HG03108 (cell line): ENCODE data around the gene C10orf90.

Source experiments
- ATAC-seq: cut with Tn5 transposase; IDR thresholded peaks from one replicate; pipeline ENCODE4 v1.9.1; 2021; ENCODE audit warnings: moderate library complexity; ENCODE audit not compliant: unreplicated experiment

The C10orf90 gene

DNA sequence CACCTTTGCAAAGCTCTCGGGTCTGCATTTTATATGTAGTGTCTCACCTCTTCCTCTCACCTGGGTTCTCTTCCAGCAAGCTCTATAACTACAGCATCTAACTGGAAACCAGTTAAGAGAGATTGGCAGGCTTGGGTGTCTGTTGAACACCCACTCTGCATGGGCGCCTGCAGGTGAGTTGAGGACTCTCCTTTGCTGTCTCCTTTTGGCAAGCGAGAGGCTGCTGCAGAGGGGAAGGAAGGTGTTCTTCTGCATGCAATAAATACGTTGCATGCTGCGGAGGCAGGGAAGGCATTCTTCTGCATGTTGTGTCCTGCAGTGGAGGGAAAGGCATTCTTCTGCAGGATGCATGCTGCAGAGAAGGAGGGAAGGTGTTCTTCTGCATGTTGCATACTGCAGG is 200.8 kb downstream of the C10orf90 start:
- no peak for ATAC-seq

DNA sequence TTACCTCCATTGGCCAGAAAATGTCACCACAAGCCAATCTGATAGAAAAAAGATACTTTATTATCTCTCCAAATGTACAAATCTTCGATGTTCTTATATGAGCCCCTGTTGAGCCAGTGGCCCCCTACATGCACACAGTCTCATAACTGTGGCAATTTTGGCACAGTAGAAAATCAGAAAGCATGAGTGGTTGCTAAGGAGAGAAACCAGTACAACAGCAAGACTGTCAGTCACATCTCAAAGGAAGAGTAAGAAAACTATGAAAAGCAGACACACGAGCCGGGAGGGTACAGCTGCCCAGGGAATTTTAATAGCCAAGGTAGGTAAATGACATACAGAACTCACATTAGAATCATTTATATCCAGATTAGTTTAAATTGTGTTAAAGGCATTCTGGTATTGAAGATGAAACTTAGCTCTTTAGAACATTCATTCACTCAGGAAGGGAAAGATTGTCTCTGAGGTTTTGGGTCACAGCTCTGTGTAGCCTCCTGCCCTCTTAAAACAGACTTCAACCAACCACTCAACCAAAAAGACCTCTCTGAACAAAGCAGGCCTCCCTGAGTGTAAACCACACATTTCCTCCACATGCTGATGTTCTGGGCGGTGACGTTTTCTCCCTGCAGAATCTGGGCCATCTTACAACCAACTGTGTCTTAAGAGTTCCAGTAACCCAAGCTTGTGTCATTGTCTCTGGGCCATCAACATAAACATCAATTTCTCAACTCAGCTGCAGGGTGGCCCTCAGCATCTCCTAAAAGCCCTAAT is 201.4 kb downstream of the C10orf90 start:
- no peak for ATAC-seq

DNA sequence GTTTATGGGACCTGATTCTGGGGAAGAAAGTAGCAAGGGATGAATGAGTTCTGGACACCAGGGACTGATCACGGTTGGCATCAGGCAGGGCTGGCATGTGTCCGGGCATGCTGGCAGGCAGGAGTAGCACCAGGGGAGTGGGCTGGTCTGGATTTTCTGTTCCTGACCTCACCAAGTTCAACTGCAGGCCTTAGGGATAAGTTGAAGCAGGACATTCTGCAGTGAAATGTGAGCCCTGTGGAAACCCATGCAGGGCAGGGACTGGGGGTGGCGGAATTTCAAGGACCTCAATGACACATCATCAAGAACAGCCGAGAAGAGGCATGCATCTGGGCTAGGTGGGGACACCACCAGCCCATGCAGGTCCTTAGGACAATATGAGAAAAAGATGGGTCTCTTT is 202.0 kb downstream of the C10orf90 start:
- ATAC-seq: no peak

DNA sequence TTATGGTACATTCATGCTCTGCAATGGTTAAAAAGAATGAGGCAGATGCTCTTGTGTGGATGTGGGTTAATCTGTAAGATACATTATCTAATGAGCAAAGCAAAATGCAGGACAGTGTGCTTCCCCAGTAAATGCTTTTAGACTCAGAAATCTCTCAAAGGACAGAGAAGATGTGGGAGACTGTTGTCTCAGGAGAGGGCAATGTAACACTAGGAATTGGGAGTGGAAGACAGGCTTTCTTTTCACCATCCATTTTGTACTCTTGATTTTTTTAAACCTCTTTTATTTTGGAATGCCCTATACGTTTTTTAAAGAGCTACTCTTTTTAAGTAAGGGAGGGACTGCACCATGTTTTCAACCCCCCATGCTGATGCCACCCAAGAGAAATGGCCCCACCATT is 204.7 kb downstream of the C10orf90 start:
- ATAC-seq: no peak

DNA sequence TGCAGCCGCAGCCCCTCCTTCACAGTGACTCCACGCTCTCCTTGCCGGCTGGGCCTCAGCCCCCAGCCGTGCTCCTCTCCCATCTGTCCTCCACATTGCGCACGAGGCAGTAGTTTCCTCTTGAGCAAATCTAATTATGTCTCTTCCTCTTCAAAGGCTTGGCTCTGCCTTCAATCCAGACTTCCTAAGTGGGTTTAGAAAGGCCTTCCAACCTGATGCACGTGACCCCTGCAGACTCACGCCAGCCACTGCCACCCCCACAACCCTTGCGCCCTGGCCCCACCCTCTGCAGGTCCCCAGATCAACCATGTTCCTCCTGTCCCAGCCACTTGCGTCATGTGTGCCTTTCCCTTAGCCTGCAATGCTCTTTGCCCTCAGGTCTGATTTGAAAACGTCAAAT is 207.2 kb downstream of the C10orf90 start:
- ATAC-seq: no peak

DNA sequence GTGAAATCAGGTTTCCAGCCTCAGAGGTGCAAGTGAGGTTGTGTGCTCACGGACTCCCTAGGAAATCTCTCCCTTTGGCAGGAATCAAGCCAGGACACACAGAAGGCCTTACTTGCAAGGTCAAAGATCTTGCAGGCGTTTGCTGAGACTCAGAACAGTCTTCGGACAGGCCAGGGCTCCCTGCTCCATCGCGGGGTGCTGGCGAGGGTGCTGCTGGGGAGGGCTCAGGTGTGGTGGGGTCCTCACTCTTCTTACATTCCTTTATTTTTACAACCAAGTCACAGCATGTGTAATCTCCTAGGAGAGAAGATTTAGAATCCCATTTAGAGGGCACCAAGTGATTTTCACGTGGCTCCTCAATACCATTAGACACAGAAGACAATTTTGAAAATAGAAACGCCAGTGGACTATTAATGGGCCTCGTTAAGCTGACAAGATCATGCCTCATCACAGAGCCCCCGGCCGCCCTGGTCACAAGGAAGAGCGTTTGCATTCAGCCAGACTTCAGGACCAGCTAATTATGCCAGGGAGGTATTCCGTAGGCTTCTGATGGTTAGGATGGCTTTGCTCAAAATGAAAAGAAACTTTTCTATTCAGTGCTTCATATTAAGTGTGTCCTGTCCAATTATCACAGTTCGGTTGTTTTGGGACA is 209.1 kb downstream of the C10orf90 start:
- ATAC-seq: no peak

DNA sequence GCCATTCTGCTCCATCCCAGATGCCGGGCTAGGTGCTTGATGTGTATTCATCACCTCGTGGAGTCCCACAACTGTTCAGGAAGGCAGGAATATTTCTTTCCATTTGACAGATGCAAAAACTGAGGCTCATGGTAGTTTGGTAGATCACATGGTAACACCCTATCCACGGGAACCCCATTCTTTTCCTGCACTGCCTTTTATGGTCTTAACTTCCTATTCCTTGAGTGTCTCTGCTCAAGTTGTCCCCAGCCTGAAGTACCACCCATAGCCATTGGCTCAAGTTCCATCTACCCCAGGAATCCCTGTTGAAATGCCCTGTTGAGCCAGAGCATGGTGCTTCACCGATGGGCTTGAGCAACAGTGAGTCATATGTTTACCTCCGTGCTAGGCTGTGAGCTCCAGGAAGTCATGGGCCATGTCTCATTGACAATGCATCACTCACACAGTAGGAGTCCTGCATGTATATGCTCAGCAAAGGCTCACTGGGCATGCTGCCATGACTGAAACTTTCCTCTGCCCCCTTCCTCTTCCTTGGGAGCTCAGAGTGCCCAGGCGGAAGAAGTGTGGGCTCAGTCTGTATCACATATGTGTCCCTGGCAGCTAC is 210.5 kb downstream of the C10orf90 start:
- no peak for ATAC-seq

DNA sequence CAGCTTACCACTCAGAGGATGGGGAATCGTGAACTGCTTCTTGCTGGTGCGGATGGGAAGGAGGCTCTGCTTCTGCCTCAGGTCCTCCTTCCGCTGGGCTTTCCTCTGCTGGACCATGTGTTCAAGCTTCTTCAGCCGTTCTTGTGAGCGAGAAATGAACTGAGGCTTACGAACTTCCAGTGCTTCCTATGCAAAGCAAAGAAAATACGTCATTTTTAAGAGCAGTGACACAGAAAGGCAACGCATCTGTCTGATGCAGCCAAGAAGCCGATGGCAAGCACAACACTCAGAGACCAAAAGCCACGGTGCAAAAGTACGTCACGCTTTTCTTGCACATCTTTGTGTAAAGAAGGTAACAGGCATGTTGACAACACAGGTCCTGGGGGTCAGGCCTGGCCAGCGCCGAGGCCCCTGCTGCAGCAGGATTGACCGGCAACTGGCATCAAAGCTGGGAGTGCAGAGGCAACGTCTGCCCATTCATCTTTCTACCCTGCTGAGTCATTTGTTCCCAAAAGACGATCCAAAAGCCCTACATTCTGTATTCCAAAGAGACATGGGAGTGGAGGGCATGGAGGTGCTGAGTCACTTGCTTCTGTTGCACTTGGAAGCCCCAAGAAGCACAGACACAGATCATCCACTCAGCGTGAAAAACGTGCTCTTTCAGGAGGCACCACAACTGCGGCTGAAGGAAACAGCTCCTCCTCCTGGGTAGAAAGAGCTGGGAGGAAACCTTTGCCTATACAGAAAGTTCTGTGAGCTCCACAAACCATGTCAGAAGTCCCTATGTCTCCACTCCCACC is 211.3 kb downstream of the C10orf90 start:
- no peak for ATAC-seq

DNA sequence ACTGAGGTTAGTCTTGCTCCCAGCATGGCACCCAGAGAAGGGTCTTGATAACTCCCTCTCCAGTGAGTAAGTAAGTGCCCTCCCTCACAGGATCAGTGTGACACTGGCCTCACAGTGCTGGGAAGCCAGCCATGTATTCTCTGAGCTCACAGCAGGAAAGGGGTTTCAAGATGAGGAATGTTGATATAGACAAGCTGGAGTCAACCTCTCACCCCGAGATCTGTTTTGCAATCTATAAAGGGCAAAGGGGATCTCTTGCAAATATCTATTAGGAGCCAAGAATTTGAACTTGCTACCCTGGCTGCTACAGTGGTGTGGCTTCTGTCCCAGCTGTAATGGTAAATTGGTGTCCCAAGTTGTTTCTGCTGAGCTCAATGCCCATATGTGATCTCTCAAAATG is 212.0 kb downstream of the C10orf90 start:
- ATAC-seq: no peak

DNA sequence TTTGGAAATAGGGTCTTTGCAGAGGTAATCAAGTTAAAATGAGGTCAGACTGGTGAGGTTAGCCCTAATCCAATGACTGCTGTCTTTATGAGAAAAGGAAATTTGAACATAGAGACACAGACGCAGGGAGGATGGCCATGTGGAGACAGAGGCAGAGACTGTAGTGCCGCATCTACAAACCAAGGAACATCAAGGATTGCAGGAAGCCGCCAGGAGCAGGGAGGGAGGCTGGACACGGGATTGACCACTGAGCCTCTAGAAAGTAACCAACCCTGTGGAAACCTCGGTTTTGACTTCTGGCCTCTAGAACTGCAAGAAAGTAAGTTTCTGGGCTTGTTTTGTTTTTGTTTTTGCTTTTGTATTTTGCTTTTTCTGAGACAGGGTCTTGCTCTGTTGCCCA is 213.9 kb downstream of the C10orf90 start:
- ATAC-seq: no peak

DNA sequence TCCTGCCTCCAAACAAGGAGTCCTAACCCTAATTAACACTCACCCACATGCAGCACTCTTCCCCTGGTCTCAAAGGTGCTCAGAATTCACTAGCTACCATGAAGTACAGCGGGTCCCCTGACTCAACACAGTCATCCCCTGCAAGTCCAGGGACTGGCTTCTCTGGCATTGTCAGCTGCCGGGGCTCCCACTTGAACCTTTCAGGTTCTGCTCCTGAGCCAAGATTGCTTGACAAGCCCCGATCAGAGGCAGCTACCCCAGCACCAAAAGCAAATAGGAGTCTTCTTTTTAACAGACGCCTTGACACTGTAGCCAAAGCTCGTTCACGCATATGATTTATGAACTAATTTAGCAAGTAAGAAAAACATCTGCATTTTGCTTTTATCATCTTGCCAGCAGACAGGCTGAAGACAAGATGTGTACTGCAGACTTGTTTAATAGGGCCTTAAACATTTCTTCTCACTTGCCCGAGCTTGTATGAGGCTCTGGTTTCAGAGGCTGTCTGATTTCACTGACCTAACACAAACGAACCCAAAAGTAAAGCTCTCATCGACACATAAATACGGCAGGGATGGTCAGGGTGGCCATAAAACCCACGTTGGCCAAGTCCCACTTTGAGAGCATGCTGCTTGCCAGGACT is 214.6 kb downstream of the C10orf90 start:
- ATAC-seq: no peak

DNA sequence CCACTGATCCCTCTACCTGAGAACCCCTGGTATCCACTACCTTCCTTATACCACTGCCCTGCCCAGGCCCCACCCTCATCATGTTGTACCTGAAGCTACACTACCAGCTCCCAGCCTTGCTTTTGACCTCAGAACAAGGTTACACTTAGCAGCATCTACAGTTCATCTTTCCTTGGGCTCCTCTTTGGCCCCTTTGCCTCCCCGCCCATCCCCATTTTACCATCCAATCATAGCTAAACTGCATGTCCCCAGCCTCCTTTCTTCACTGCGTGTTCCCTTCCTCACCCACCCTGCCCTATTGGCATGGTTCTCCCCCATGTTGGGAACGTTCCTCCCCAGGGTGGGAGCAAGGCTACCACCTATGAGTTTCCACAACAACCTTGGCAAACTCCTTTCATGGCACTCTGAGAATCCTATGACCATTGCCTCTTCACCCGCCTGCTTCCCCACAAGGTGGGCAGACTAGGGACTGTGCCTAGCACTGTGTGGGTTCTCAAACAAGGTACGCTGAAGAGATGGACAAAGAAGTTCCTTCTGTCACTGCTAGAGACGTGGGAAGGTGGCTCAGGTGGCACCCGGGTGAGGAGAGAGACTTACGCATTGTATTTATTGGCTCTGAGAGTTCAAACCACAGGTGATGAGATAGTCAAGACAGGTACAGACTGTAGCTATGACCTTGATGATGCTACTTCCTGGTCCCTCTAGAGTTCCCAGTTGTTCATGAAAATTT is 215.3 kb downstream of the C10orf90 start:
- ATAC-seq: no peak

DNA sequence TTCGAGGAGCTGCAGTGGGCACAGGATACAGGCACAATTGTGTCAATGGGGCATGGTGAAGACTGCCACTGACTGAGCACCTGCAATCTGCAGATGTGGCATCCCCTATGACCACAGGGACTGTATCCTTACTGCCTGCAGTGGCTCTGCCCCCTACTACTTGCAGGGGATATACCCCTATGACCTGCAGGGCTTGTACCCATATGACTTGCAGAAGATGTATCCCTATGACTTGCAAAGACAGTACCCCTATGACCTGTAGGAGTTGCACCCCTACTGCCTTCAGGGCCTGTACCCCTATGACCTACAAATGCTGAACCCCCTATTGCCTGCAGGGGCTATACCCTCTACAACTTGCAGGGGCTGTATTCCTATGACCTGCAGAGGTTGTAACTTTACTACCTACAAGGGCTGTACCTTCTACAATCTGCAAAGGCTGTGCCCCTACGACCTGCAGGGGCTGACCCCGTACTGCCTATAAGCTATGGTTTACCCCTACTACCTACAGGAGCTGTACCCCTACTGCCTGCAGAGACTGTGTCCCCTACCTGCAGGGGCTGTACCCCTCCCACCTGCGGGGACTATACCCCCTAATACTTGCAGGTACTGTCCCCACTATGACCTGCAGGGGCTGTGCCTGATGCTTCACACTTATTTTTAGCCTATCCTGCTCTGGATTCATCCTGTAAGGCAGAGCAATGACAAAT is 216.3 kb downstream of the C10orf90 start:
- no peak for ATAC-seq

DNA sequence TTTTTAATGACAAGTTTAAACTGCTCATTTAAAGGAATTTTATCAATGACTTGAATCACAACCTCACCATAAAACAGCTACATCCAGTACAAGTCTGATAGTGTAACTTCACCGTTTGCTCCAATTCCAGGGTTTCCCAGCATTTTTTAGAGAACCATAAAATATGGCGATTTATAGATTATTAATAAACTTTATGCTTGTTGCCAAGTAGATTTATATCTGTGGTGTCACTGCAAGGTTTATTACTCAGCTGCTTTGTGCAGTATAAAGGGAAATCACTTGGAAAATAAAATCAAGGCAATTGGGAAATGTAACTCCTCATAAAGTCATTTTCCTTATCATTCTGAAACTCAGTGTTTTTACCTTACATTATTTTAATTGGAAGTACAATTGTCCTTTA is 218.2 kb downstream of the C10orf90 start:
- no peak for ATAC-seq

DNA sequence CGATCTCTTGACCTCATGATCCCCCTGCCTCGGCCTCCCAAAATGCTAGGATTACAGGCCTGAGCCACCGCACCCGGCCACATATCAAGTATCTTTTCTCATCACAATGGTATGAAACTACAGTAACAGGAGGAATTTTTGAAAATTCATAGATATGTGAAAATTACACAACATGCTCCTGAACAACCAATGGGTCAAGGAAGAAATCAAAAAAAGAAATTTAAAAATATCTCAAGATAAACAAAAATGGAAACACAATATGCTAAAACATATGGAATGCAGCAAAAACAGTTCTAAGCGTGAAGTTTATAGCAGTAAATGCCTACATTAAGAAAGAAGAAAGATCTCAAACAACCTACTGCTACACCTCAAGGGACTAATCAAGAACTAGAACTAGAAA is 222.4 kb downstream of the C10orf90 start:
- ATAC-seq: no peak

DNA sequence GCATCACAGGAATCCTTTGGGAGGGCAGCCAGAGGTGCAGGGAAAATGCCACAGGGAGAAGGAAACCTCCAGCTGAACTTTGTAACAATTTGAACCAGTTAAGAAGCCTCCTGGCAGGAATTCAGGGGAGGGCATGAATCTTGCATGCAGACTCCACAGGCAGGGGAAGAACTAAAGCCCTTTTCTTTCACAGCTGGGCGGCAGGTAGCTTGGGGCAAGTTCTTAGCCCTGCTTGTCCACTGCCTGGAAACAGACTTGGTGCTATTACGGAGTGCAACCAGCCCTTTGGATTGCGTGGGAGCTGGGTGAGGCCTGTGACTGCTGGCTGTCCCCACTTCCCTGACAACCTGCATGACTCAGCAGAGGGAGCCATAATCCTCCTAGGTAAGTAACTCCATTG is 230.6 kb downstream of the C10orf90 start:
- ATAC-seq: no peak

DNA sequence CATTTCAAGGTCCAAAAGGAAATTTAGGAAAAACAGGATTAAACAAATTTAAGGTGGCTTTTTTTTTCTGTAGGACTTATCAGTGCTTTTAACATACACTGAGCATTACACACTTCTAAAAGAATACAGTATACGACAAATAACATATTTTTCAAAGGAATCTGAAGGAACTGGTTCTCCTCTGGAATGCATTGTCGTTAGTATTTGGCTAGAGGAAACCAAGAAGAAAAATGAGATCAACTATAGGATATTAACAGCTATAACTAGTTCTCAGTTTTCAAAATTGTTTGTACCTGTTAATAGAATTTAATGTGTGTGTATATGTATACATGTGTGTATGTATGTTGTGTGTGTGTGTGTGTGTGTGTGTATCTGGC is 232.1 kb downstream of the C10orf90 start:
- ATAC-seq: no peak

DNA sequence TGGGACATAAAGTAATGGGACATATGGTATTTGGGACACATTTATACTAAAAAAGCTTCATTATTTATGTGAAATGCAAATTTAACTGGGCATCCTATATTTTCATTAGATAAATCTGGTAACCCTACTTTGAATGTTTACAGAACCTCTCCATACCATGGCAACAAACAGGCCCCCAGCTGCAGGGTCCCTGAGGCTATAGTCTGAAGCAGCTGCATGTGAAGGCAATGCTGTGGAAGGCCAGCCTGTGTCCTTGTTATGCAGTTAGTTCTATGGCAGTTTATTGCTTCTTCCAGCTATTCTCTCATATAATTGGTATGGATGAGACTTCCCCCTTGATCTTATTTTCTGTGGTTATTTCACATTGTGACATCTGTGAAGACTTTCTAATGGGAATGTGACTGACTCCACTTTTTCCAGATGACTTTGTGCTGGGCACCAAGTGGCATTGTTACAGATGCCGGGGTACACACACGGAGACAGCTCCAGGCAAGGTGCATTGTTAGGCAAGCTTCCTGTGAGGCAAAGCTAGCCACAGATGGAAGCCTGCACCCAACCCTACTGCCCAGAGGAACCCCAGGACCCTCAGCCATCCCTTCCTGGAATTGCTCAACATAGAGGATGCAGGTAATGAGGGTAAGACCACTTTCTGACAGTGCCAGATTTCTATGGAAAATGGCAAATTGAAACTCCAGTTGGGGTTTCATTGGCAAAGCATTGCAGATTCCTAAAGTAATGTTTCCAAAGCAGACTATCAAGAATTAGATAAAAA is 232.7 kb downstream of the C10orf90 start:
- ATAC-seq: no peak

DNA sequence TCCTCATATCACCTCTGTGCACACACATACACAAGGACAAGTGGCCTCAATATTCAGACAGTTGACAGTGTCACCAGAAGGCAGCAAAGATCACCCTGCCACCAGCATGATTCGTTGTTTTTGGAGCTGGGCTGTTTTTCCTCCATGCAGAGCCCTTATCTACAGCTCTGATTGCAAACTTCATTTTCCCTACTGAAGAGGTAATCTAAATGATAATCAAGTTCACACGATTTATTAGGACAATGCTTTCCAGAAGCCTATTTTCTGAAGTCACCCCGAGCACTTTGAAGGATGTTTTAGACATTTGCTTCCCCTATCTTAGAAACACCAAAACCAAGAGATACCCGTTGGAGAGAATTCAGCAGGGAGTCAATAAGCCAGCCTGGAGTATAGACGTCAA is 236.3 kb downstream of the C10orf90 start:
- ATAC-seq: no peak
